Vagina (tissue), 2 donors: ENCODE results near the gene TMEM140.

Source experiments
- POLR2A ChIP-seq, 2 donors: fragments of 450-650 bp; IDR thresholded peaks; one replicate each; pipeline ENCODE4 v1.6.1; 2017; ENCODE audit warnings: antibody characterized with exemption in 2 of 2, mild to moderate bottlenecking in 2 of 2, moderate library complexity in 2 of 2
- POLR2AphosphoS5 ChIP-seq, 2 donors: sonication (generic); formaldehyde crosslinking; IDR thresholded peaks; one replicate each; pipeline ENCODE4 v1.9.0; 2017; ENCODE audit warnings: antibody characterized with exemption in 2 of 2, mild to moderate bottlenecking in 2 of 2, low read depth in 1 of 2; ENCODE audit not compliant: insufficient read depth in 1 of 2
- TF ChIP-seq, protein P1 (sequence below), 3 experiments: fragments of 450-650 bp in 2 of 3; fragments of 200-600 bp in 1 of 3; sonication (generic) in 1 of 3; IDR thresholded peaks; one replicate each; pipeline ENCODE4 v1.5.1; 2017 to 2019; ENCODE audit warnings: antibody characterized with exemption in 3 of 3, mild to moderate bottlenecking in 2 of 3, moderate library complexity in 2 of 3

DNA sequence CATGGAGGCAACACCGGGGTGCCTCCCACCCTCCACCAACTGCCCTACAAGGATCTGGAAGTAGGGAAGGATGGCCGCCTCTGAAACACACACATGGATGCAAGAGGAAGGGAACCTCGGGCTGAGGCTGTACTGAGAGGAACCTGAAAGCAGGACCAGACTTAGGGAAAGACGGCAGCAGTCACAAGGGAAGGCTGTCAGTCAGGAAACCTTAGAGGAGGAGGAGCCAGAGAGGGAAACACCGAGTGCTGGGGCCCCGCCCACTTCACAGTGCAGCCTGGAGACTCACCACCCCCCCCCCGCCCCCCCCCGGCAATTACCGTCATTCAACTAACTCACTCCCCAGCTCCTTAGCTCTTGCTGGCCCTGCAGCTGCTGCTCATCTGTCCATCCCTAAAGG lies 20.1 kb downstream of the TMEM140 start:
- TF ChIP-seq, protein P1, sequence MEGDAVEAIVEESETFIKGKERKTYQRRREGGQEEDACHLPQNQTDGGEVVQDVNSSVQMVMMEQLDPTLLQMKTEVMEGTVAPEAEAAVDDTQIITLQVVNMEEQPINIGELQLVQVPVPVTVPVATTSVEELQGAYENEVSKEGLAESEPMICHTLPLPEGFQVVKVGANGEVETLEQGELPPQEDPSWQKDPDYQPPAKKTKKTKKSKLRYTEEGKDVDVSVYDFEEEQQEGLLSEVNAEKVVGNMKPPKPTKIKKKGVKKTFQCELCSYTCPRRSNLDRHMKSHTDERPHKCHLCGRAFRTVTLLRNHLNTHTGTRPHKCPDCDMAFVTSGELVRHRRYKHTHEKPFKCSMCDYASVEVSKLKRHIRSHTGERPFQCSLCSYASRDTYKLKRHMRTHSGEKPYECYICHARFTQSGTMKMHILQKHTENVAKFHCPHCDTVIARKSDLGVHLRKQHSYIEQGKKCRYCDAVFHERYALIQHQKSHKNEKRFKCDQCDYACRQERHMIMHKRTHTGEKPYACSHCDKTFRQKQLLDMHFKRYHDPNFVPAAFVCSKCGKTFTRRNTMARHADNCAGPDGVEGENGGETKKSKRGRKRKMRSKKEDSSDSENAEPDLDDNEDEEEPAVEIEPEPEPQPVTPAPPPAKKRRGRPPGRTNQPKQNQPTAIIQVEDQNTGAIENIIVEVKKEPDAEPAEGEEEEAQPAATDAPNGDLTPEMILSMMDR (IDR thresholded peaks at IDR 0.05) = no peak
- TF ChIP-seq POLR2AphosphoS5 (IDR thresholded peaks at IDR 0.05; ENCODE audit: insufficient read depth in 1 of 2, low read depth in 1 of 2) = no peak
- no peak for TF ChIP-seq POLR2A (IDR thresholded peaks at IDR 0.05)
